ENCODE results near the gene TRAF3.
A peak's percentile ranks its signal among the peaks of the same experiment; 100 is the strongest.

The TRAF3 gene

DNA sequence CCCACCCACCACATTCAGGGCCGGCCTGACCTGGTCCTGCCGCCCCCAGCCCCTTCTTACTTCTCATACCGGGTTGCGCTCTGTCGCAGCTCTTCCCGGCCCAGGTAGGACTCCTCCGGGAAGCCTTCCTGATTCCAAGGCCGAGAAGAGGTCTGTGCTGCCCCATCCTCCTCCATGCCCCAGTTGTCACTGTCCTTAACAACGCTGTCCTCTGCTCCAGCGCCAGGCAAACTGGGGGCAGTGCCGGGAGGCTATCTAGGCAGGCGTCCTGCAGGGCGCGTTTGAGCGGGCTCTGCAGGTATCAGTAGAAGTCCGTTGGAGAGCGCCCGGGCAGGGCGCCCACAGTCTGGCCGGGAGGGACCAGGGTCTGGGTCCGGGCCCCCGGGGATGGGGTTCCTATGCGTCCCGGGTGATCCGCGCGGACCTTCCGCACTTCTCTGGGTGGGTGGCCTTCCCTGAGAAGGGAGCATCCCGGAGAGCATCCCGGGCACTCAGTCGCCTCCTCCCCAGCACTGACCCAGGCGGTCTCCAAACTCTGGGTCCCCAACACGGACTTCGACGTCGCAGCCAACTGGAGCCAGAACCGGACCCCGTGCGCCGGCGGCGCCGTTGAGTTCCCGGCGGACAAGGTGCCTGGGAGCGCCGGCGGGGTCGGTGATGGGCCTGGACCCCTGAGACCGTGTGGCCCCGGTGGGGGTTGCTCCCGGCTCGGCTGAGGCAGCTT is 146.1 kb downstream of the TRAF3 start:
- no peak overlapping the region for H3K4me2 ChIP-seq (ENCODE audit: low read length)
- H3K9me3 ChIP-seq (ENCODE audit: insufficient read depth, low read depth, low read length), result peaks cover 14% of the 10 kb centered on the region
- WGBS (ENCODE audit: extremely low coverage, insufficient coverage, insufficient read length), result no CpG with 5 or more reads among the region's 53 CpGs
- no peak overlapping the region for H3K4me3 ChIP-seq (ENCODE audit: low read depth, low read length)
- H2AFZ ChIP-seq (ENCODE audit: insufficient read depth, low read length, poor library complexity), result no peak overlapping the region
- H3K27ac ChIP-seq (ENCODE audit: low read depth, low read length), result no peak overlapping the region
- H2BK120ac ChIP-seq (ENCODE audit: insufficient read depth, low read length, poor library complexity), result no peak overlapping the region
- no peak overlapping the region for H4K12ac ChIP-seq (ENCODE audit: low read depth, low read length)
- H3K4me1 ChIP-seq (ENCODE audit: control insufficient read depth in 1 of 2, insufficient read depth in 2 of 2, low read length in 2 of 2), result peaks cover 3 to 8% of the 10 kb centered on the region in 2 experiments
- H3K14ac ChIP-seq (ENCODE audit: low read length), result no peak overlapping the region
- peak in 1 of 2 donors; percentile 12 for DNase-seq
- no peaks in the 10 kb centered on the region for H3K36me3 ChIP-seq (ENCODE audit: control insufficient read depth in 1 of 2, insufficient read depth in 2 of 2, low read length in 2 of 2)
- H3K9ac ChIP-seq (ENCODE audit: low read length), result no peak overlapping the region
- no peak overlapping the region for H3K4ac ChIP-seq (ENCODE audit: low read depth, low read length)
- H3K27me3 ChIP-seq (ENCODE audit: insufficient read depth, low read length), result peaks cover 9% of the 10 kb centered on the region
- H3K18ac ChIP-seq (ENCODE audit: low read length), result no peak overlapping the region
- no peak overlapping the region for H2BK12ac ChIP-seq (ENCODE audit: low read length)
- no peak overlapping the region for H2BK5ac ChIP-seq (ENCODE audit: low read depth, low read length, poor library complexity)
- no peak overlapping the region for H4K91ac ChIP-seq (ENCODE audit: low read depth, low read length)
- H3K23ac ChIP-seq (ENCODE audit: low read length), result no peak overlapping the region
- H4K8ac ChIP-seq (ENCODE audit: low read depth, low read length), result no peak overlapping the region
- no peak overlapping the region for H2AK5ac ChIP-seq (ENCODE audit: low read length)
- no peaks in the 10 kb centered on the region for H3K79me1 ChIP-seq (ENCODE audit: low read length)
- no peaks in the 10 kb centered on the region for H3K79me2 ChIP-seq (ENCODE audit: control insufficient read depth, insufficient read depth, low read length, poor library complexity)

DNA sequence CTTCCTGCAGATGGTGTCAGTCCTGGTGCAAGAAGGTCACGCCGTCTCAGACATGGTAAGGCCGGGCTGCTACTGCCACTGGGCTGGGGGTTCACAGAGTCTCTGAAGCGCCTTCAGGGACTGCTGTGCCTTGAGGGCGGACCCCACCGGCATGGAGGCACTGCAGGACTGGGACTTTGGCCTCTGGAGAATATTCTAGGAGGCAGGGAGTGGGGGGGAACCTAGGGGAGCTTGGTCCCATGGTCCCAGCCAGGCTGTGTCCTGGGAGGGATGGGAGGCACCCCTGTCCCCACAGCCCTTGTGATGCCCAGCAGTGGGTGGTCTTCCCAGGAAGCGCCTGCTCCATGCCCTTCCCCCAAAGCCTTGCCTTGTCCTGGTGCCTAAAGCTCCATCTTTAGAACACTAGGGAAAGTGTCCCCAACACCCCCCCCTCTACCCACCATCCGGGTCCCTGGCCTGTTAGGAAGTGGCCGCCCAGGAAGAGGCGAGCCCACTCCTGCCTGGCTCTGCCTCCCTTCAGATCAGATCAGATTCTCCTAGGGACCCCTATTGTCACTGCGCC is 146.8 kb downstream of the TRAF3 start:
- Histone ChIP-seq H3K79me2 (ENCODE audit: control insufficient read depth, insufficient read depth, low read length, poor library complexity) (no peaks in the 10 kb centered on the region), H3K27ac (ENCODE audit: low read depth, low read length) (no peak overlapping the region), H3K4me2 (ENCODE audit: low read length) (no peak overlapping the region), H2BK5ac (ENCODE audit: low read depth, low read length, poor library complexity) (no peak overlapping the region), H3K4ac (ENCODE audit: low read depth, low read length) (no peak overlapping the region), H2BK12ac (ENCODE audit: low read length) (no peak overlapping the region), H3K9ac (ENCODE audit: low read length) (no peak overlapping the region), H4K12ac (ENCODE audit: low read depth, low read length) (no peak overlapping the region), H2BK120ac (ENCODE audit: insufficient read depth, low read length, poor library complexity) (no peak overlapping the region), H3K4me3 (ENCODE audit: low read depth, low read length) (no peak overlapping the region), H3K14ac (ENCODE audit: low read length) (no peak overlapping the region), H4K8ac (ENCODE audit: low read depth, low read length) (no peak overlapping the region), H3K4me1 (ENCODE audit: control insufficient read depth in 1 of 2, insufficient read depth in 2 of 2, low read length in 2 of 2) (peaks cover 9 to 14% of the 10 kb centered on the region in 2 experiments), H3K27me3 (ENCODE audit: insufficient read depth, low read length) (peaks cover 15% of the 10 kb centered on the region), H2AK5ac (ENCODE audit: low read length) (no peak overlapping the region), H3K9me3 (ENCODE audit: insufficient read depth, low read depth, low read length) (peaks cover 18% of the 10 kb centered on the region), H3K79me1 (ENCODE audit: low read length) (peaks cover 3% of the 10 kb centered on the region), H3K23ac (ENCODE audit: low read length) (no peak overlapping the region), H3K18ac (ENCODE audit: low read length) (no peak overlapping the region), H4K91ac (ENCODE audit: low read depth, low read length) (no peak overlapping the region), H2AFZ (ENCODE audit: insufficient read depth, low read length, poor library complexity) (no peak overlapping the region), H3K36me3 (ENCODE audit: control insufficient read depth in 1 of 2, insufficient read depth in 2 of 2, low read length in 2 of 2) (no peaks in the 10 kb centered on the region)
- no CpG with 5 or more reads among the region's 11 CpGs for WGBS (ENCODE audit: extremely low coverage, insufficient coverage, insufficient read length)
- no peak for DNase-seq

DNA sequence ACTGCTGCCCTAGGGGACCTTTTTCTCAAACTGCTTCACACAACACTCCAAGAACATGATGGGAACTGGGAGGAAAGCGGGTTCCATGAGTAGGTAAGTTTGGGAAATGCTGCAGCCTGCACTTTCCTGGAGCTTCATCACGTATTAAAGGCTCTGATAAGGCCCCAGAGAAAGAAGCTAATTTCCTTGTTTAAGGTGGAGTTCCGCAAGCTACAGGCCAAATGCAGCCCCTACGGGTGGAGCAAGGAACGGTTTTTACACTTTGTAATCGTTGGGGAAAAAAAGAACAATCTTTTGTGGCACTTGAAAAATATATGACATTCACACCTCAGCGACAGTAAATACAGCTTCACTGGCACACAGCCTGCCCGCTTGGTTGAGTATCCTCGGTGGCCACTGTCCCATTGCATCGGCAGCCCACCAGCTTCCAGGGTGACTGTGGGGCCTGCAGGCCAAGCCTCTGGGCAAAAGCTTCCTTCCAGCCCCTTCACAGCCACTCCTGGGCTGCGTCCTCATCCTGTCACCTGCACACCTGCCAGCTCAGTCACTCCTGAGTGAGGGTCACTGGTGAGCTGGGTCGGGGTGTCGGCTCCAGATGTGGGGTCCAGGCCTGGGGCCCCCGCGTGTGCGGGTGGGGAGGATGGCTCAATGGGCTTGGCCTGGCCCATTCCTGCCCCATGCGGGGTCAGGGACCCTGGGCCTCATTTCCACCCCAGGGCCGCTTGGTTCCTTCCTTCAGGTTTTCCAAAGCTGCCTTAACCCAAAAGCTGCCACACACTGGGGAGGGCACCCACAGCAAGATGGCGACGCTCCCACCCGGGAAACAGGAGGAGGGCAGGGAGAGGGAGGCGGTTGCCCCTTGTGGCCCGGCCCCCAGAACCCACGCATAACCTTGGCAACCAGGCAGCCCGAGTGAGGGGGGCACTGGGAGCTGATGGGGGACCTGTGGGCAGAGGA is 147.7 kb downstream of the TRAF3 start:
- Histone ChIP-seq H3K36me3 (ENCODE audit: control insufficient read depth in 1 of 2, insufficient read depth in 2 of 2, low read length in 2 of 2) (no peaks in the 10 kb centered on the region), H2AFZ (ENCODE audit: insufficient read depth, low read length, poor library complexity) (no peak overlapping the region), H3K9me3 (ENCODE audit: insufficient read depth, low read depth, low read length) (peaks cover 20% of the 10 kb centered on the region), H3K4ac (ENCODE audit: low read depth, low read length) (no peak overlapping the region), H4K8ac (ENCODE audit: low read depth, low read length) (no peak overlapping the region), H2AK5ac (ENCODE audit: low read length) (no peak overlapping the region), H3K79me2 (ENCODE audit: control insufficient read depth, insufficient read depth, low read length, poor library complexity) (no peaks in the 10 kb centered on the region), H3K79me1 (ENCODE audit: low read length) (peaks cover 3% of the 10 kb centered on the region), H3K14ac (ENCODE audit: low read length) (no peak overlapping the region), H3K4me2 (ENCODE audit: low read length) (no peak overlapping the region), H2BK5ac (ENCODE audit: low read depth, low read length, poor library complexity) (no peak overlapping the region), H4K91ac (ENCODE audit: low read depth, low read length) (no peak overlapping the region), H3K18ac (ENCODE audit: low read length) (no peak overlapping the region), H3K27me3 (ENCODE audit: insufficient read depth, low read length) (peaks cover 24% of the 10 kb centered on the region), H3K4me1 (ENCODE audit: control insufficient read depth in 1 of 2, insufficient read depth in 2 of 2, low read length in 2 of 2) (peaks cover 17 to 22% of the 10 kb centered on the region in 2 experiments), H2BK120ac (ENCODE audit: insufficient read depth, low read length, poor library complexity) (no peak overlapping the region), H3K9ac (ENCODE audit: low read length) (no peak overlapping the region), H3K23ac (ENCODE audit: low read length) (no peak overlapping the region), H4K12ac (ENCODE audit: low read depth, low read length) (no peak overlapping the region), H3K27ac (ENCODE audit: low read depth, low read length) (no peak overlapping the region), H3K4me3 (ENCODE audit: low read depth, low read length) (no peak overlapping the region), H2BK12ac (ENCODE audit: low read length) (no peak overlapping the region)
- DNase-seq, result no peak
- WGBS (ENCODE audit: extremely low coverage, insufficient coverage, insufficient read length), result no CpG with 5 or more reads among the region's 25 CpGs

DNA sequence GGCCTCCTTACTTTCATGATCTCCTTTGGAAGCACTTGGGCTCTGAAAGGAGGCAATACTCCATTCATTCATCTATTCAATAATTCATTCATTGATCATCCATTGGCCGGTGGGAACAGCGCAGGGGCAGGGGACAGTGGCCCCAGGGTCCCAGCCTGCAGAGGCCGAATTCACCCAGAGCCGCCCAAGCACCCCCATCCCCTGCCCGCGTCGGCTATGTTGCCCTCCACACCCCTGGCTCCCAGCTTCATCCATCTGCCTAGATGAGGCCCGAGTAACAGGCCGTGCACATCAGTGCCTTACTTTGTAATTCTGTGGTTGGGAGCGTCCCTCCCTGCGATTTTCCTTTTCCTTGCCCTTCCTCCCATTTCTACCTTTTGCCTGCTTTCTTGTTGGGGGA is 148.4 kb downstream of the TRAF3 start:
- no peak overlapping the region for H2BK120ac ChIP-seq (ENCODE audit: insufficient read depth, low read length, poor library complexity)
- no peak overlapping the region for H3K27ac ChIP-seq (ENCODE audit: low read depth, low read length)
- no peak overlapping the region for H3K23ac ChIP-seq (ENCODE audit: low read length)
- no peak overlapping the region for H2BK12ac ChIP-seq (ENCODE audit: low read length)
- no peak overlapping the region for H3K4ac ChIP-seq (ENCODE audit: low read depth, low read length)
- H2BK5ac ChIP-seq (ENCODE audit: low read depth, low read length, poor library complexity), result no peak overlapping the region
- no peak overlapping the region for H3K4me3 ChIP-seq (ENCODE audit: low read depth, low read length)
- H3K79me2 ChIP-seq (ENCODE audit: control insufficient read depth, insufficient read depth, low read length, poor library complexity), result no peaks in the 10 kb centered on the region
- no peak overlapping the region for H3K14ac ChIP-seq (ENCODE audit: low read length)
- WGBS (ENCODE audit: extremely low coverage, insufficient coverage, insufficient read length), result no CpG with 5 or more reads among the region's 11 CpGs
- H4K91ac ChIP-seq (ENCODE audit: low read depth, low read length), result no peak overlapping the region
- H4K8ac ChIP-seq (ENCODE audit: low read depth, low read length), result no peak overlapping the region
- no peak overlapping the region for H2AFZ ChIP-seq (ENCODE audit: insufficient read depth, low read length, poor library complexity)
- no peak overlapping the region for H2AK5ac ChIP-seq (ENCODE audit: low read length)
- peaks cover 3% of the 10 kb centered on the region for H3K79me1 ChIP-seq (ENCODE audit: low read length)
- no peak overlapping the region for H3K9ac ChIP-seq (ENCODE audit: low read length)
- peaks cover 31% of the 10 kb centered on the region for H3K27me3 ChIP-seq (ENCODE audit: insufficient read depth, low read length)
- peaks cover 15% of the 10 kb centered on the region for H3K9me3 ChIP-seq (ENCODE audit: insufficient read depth, low read depth, low read length)
- no peak overlapping the region for H4K12ac ChIP-seq (ENCODE audit: low read depth, low read length)
- H3K18ac ChIP-seq (ENCODE audit: low read length), result no peak overlapping the region
- H3K4me1 ChIP-seq (ENCODE audit: control insufficient read depth in 1 of 2, insufficient read depth in 2 of 2, low read length in 2 of 2), result peaks cover 17 to 23% of the 10 kb centered on the region in 2 experiments
- H3K4me2 ChIP-seq (ENCODE audit: low read length), result no peak overlapping the region
- DNase-seq, result no peak
- no peaks in the 10 kb centered on the region for H3K36me3 ChIP-seq (ENCODE audit: control insufficient read depth in 1 of 2, insufficient read depth in 2 of 2, low read length in 2 of 2)
